Activated CD4-positive, alpha-beta T cell treated with anti-CD3 and anti-CD28 coated beads, Interleukin-2, amount 50 U/mL, for 4 hours (primary cell): ENCODE measurements around the gene LARP4B.

Experiments
- DNase-seq, 2 experiments: peaks; one replicate each; pipeline ENCODE4 v3.0.0-alpha.2; 2020

LARP4B gene

GRCh38 chr10:804787-805619 is 126.5 kb downstream of the LARP4B start:
- no peak for DNase-seq

GRCh38 chr10:804191-804781 is 127.2 kb downstream of the LARP4B start:
- DNase-seq, result no peak

GRCh38 chr10:803041-803741 is 128.3 kb downstream of the LARP4B start:
- DNase-seq, result no peak

GRCh38 chr10:802506-802905 is 129.0 kb downstream of the LARP4B start:
- DNase-seq, result no peak

- no peak for DNase-seq
Observed at GRCh38 chr10:797179-797578, 134.3 kb downstream of the LARP4B start.

GRCh38 chr10:796233-796632 is 135.3 kb downstream of the LARP4B start:
- no peak for DNase-seq

GRCh38 chr10:794382-794956 is 137.0 kb downstream of the LARP4B start:
- DNase-seq, result no peak

GRCh38 chr10:792792-793100 is 138.8 kb downstream of the LARP4B start:
- DNase-seq, result no peak

- DNase-seq, result no peak
Observed at GRCh38 chr10:792083-792791, 139.3 kb downstream of the LARP4B start.

- DNase-seq, result no peak
Observed at GRCh38 chr10:791639-792038, 139.9 kb downstream of the LARP4B start.

- no peak for DNase-seq
Observed at GRCh38 chr10:790821-791551, 140.5 kb downstream of the LARP4B start.

GRCh38 chr10:789831-790701 is 141.4 kb downstream of the LARP4B start:
- no peak for DNase-seq

- DNase-seq, result peak in 1 of 2 experiments; percentile 14
Observed at GRCh38 chr10:788796-789748, 142.4 kb downstream of the LARP4B start.

GRCh38 chr10:787933-788651 is 143.4 kb downstream of the LARP4B start:
- no peak for DNase-seq

- no peak for DNase-seq
Observed at GRCh38 chr10:786633-787474, 144.7 kb downstream of the LARP4B start.

- no peak for DNase-seq
Observed at GRCh38 chr10:785861-786214, 145.7 kb downstream of the LARP4B start.

GRCh38 chr10:785089-785860 is 146.2 kb downstream of the LARP4B start:
- no peak for DNase-seq
